K562 (cell line): ENCODE data around the gene RPTOR. TPM values are rescaled to one million over a fixed set of nuclear protein-coding genes. Genes with fewer than 3 reads are reported as not detected.
A peak's percentile ranks its signal among the peaks of the same experiment; 100 is the strongest.

Experiments used
- ATAC-seq: fragments of 200-7000 bp; cut with Tn5 transposase; 3 replicates; pipeline ENCODE4 v1.9.1; 2020; ENCODE audit warnings: moderate library complexity
- BruUV-seq: library from RNA; stranded (reverse); fragments of 400-500 nt; replicated peaks from 2 replicates; lab custom pipeline; 2021; lab: Mats Ljungman, UMichigan
- CTCF ChIA-PET: fragments of 300-600 bp; formaldehyde crosslinking; extraction: SDS; loops from one replicate; lab custom pipeline; 2021; ENCODE audit warnings: low intra/inter-chr PET ratio; lab: Yijun Ruan, JAX
- POLR2A ChIA-PET: fragments of 300-600, 350-650 bp; sonication (Branson Sonifier 250); formaldehyde crosslinking; extraction: SDS; loops from one replicate; lab custom pipeline; 2021; ENCODE audit warnings: antibody characterized with exemption, inconsistent platforms; lab: Yijun Ruan, JAX
- DNase-seq, 4 experiments: peaks; one replicate each; pipeline versions ENCODE4 v3.0.0 to v3.0.0-alpha.2; 2011 to 2018; ENCODE audit warnings: low spot score in 3 of 4, mixed read lengths in 3 of 4; ENCODE audit errors: extremely low read depth in 1 of 4
- FAIRE-seq: peaks from 2 replicates; lab custom pipeline; 2011; peaks lifted over from hg19 to GRCh38; lab: Jason Lieb, UNC
- H2AFZ ChIP-seq: 2 replicates; pipeline ENCODE4 v1.6.0; 2011; ENCODE audit warnings: low read depth, low read length, control low read depth, inconsistent platforms
- H3K27ac ChIP-seq: fragments of 200-600 bp; 3 replicates; pipeline ENCODE4 v1.8.0; 2011; ENCODE audit warnings: low read depth, mild to moderate bottlenecking, control low read depth, inconsistent platforms, low read length, moderate library complexity, mixed read lengths; ENCODE audit errors: extremely low read depth
- H3K27me3 ChIP-seq, 2 experiments: fragments of 300-600 bp in 1 of 2; 2 replicates in 1 of 2; 3 replicates in 1 of 2; pipeline versions ENCODE4 v1.6.0 to v1.8.0; 2011; ENCODE audit warnings: inconsistent platforms in 2 of 2, low read length in 2 of 2, mild to moderate bottlenecking in 1 of 2, mixed read lengths in 1 of 2, moderate library complexity in 1 of 2; ENCODE audit not compliant: control insufficient read depth in 2 of 2, insufficient read depth in 2 of 2
- H3K36me3 ChIP-seq: fragments of 300-600 bp; 3 replicates; pipeline ENCODE4 v1.8.0; 2011; ENCODE audit warnings: mild to moderate bottlenecking, low read length, inconsistent platforms; ENCODE audit not compliant: control insufficient read depth, insufficient read depth
- H3K4me1 ChIP-seq, 2 experiments: fragments of 200-600 bp in 1 of 2; replicated peaks in 1 of 2; 2 replicates in 1 of 2; 3 replicates in 1 of 2; pipeline versions ENCODE4 v1.5.1 to v1.8.0; 2011; ENCODE audit warnings: inconsistent platforms in 2 of 2, low read length in 2 of 2, mild to moderate bottlenecking in 1 of 2, mixed read lengths in 1 of 2, moderate library complexity in 1 of 2; ENCODE audit not compliant: control insufficient read depth in 2 of 2, insufficient read depth in 2 of 2
- H3K4me2 ChIP-seq: 2 replicates; pipeline ENCODE4 v1.6.1; 2011; ENCODE audit warnings: low read length, control low read depth, inconsistent platforms, mixed read lengths; ENCODE audit not compliant: insufficient read depth
- H3K4me3 ChIP-seq: fragments of 200-600 bp; sonication (generic), shearing (Covaris generic); 2 replicates; pipeline ENCODE4 v1.5.1; 2016; ENCODE audit warnings: control low read depth, inconsistent platforms
- H3K79me2 ChIP-seq: fragments of 200-600 bp; 3 replicates; pipeline ENCODE4 v1.8.0; 2011; ENCODE audit warnings: low read length, inconsistent platforms; ENCODE audit not compliant: control insufficient read depth, insufficient read depth
- H3K9ac ChIP-seq, 2 experiments: 2 replicates each; pipeline versions ENCODE4 v1.6.0 to v1.6.1; 2011; ENCODE audit warnings: low read depth in 2 of 2, low read length in 2 of 2, control low read depth in 1 of 2, inconsistent platforms in 1 of 2, mild to moderate bottlenecking in 1 of 2, mixed read lengths in 1 of 2; ENCODE audit not compliant: insufficient read depth in 1 of 2
- H3K9me1 ChIP-seq: one replicate; pipeline ENCODE4 v1.6.0; 2011; ENCODE audit warnings: inconsistent platforms, mild to moderate bottlenecking, low read length, moderate library complexity; ENCODE audit not compliant: control insufficient read depth, insufficient read depth
- H3K9me3 ChIP-seq: replicated peaks from 2 replicates; pipeline ENCODE4 v1.5.1; 2011; ENCODE audit warnings: low read depth, low read length, inconsistent platforms; ENCODE audit not compliant: control insufficient read depth, insufficient read depth
- H4K20me1 ChIP-seq: replicated peaks from 2 replicates; pipeline ENCODE4 v1.6.1; 2011; ENCODE audit warnings: low read length, inconsistent platforms, mixed read lengths; ENCODE audit not compliant: control insufficient read depth, insufficient read depth
- TAF9B ChIP-seq: fragments of 450-650 bp; IDR thresholded peaks from 2 replicates; pipeline ENCODE4 v1.6.1; 2018; ENCODE audit warnings: mild to moderate bottlenecking; ENCODE audit not compliant: partially characterized antibody
- TAL1 ChIP-seq: fragments of 450-650 bp; IDR thresholded peaks from 2 replicates; pipeline ENCODE4 v1.6.1; 2016; ENCODE audit warnings: mild to moderate bottlenecking
- TCF7 ChIP-seq: sonication (generic); IDR thresholded peaks from 2 replicates; pipeline ENCODE4 v1.6.1; 2016; ENCODE audit warnings: antibody characterized with exemption, borderline replicate concordance
- ZBTB33 ChIP-seq: sonication (generic); formaldehyde crosslinking; IDR thresholded peaks from 2 replicates; pipeline ENCODE4 v1.8.1; 2023; ENCODE audit warnings: mild to moderate bottlenecking, missing genetic modification reagents
- ZNF3 ChIP-seq: fragments of 250-450 bp; sonication (Bioruptor Pico); IDR thresholded peaks from 2 replicates; pipeline ENCODE4 v1.5.0; 2021; ENCODE audit warnings: mild to moderate bottlenecking, moderate library complexity
- ZNF395 ChIP-seq: fragments of 200-800 bp; sonication (Bioruptor generic); IDR thresholded peaks from 2 replicates; pipeline ENCODE4 v1.6.1; 2017; ENCODE audit warnings: missing genetic modification characterization, missing compliant biosample characterization
- ZNF764 ChIP-seq: fragments of 250-450 bp; sonication (Bioruptor Pico); IDR thresholded peaks from 2 replicates; pipeline ENCODE4 v1.4.0; 2020; ENCODE audit warnings: low read depth, mild to moderate bottlenecking, moderate library complexity
- WGBS: fragments of 100-300 bp; shearing (Covaris generic); methylation state at CpG from one replicate; pipeline ENCODE4 v1.1.6; 2016; ENCODE audit warnings: low coverage, mixed read lengths; ENCODE audit not compliant: insufficient coverage; ENCODE audit errors: missing lambda C conversion rate; 5-methylcytosine and 5-hydroxymethylcytosine counted together
- in situ Hi-C: fragments of 300-500 bp; cut with MboI; formaldehyde crosslinking; loops from 4 replicates; pipeline ENCODE4 v1.15.0; 2018; ENCODE audit warnings: inconsistent platforms, mixed read lengths
- intact Hi-C: fragments of 100-400 bp; cut with micrococcal nuclease; formaldehyde crosslinking; loops from 2 replicates; pipeline ENCODE4 v1.14.2; 2022
- polyA plus RNA-seq, 8 experiments: library from polyadenylated mRNA; depleted of rRNA in 4 of 8; stranded (reverse) in 5 of 8; unstranded in 3 of 8; fragments of >200 nt; fragmentation: Nextera tagmentation in 2 of 8; fragmentation: Illumina TruSeq in 1 of 8; extraction: Ambion mirVana in 2 of 8; extraction: Trizol in 1 of 8; gene quantifications; 2 replicates each; pipeline versions ENCODE4 v1.2.1 to v1.2.3, GENCODE V29; 2011 to 2014; ENCODE audit warnings: inconsistent platforms in 1 of 8, missing spikeins in 1 of 8
- total RNA-seq, 7 experiments: library from RNA; depleted of rRNA in 6 of 7; stranded (reverse); fragments of >200 nt in 6 of 7; fragmentation: Illumina TruSeq in 2 of 7; extraction: Trizol in 2 of 7; gene quantifications; 2 replicates each; pipeline versions ENCODE4 v1.2.1 to v1.2.3, GENCODE V29; 2011 to 2021; ENCODE audit warnings: low replicate concordance in 1 of 7
- TF ChIP-seq, protein P1 (sequence below): fragments of 450-650 bp; IDR thresholded peaks from 2 replicates; pipeline ENCODE4 v1.6.1; 2018; ENCODE audit not compliant: partially characterized antibody

The RPTOR gene
- total and polyA plus RNA-seq, 9 of the 15 experiments (the other 6 are each of a cell fraction or from before 2014, with no cell fraction given) = 0.24 to 54.1 (median 10.2) TPM

DNA sequence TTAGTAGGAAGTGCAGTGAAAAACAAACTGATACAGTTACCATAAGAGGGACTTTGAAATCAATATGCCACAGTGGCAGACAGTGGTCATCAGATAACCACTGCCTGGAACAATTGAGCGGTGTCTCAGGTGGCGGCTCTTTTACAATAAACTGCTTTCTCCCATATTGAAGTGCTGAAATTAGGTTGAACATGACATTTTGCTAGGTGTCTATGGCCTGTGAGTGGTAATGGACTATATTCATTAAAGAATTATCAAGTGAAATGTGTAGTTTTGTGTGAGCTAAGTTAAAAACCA lies 214.7 kb downstream of the RPTOR start:
- Histone ChIP-seq H3K27ac (no peak overlapping the region), H3K27me3 (no peaks in the 10 kb centered on the region), H3K4me3 (no peak overlapping the region), H2AFZ (no peak overlapping the region), H3K4me2 (no peak overlapping the region), H3K9me3 (no peaks in the 10 kb centered on the region), H3K4me1 (peaks cover 6 to 13% of the 10 kb centered on the region in 2 experiments; a peak in 3 of 5 replicates), H3K9ac (no peak overlapping the region), H3K36me3 (peaks cover 27% of the 10 kb centered on the region; the same call in 2 of the 3 replicates), H3K79me2 (no peaks in the 10 kb centered on the region), H4K20me1 (no peaks in the 10 kb centered on the region), H3K9me1 (peaks cover 3% of the 10 kb centered on the region)
- TF ChIP-seq ZBTB33 (CRISPR knock-in tag) (peak; percentile 47; the same call in 1 of the 2 replicates), ZNF764 (CRISPR knock-in tag) (no peak)
- no peak for DNase-seq
- BruUV-seq = no TSS peak
- in situ Hi-C loops (no loop called here), intact Hi-C loops (no loop called here)
- ATAC-seq = no peak
- WGBS = 59% methylated on average over 2 of the region's 2 CpGs
- FAIRE-seq = no peak
- POLR2A ChIA-PET = no interaction called here
- CTCF ChIA-PET = no interaction called here

- H2AFZ ChIP-seq = no peak overlapping the region
- H3K79me2 ChIP-seq = no peaks in the 10 kb centered on the region
- FAIRE-seq (no peak), ATAC-seq (no peak), DNase-seq (no peak)
- CTCF ChIA-PET = no interaction called here
- no peak overlapping the region for H3K4me3 ChIP-seq
- WGBS = 91% methylated on average over 9 of the region's 12 CpGs
- intact Hi-C loops = no loop called here
- BruUV-seq = no TSS peak
- H3K9me1 ChIP-seq = peaks cover 3% of the 10 kb centered on the region
- H3K27ac ChIP-seq = no peak overlapping the region
- H3K27me3 ChIP-seq = no peaks in the 10 kb centered on the region
- H4K20me1 ChIP-seq = no peaks in the 10 kb centered on the region
- no peaks in the 10 kb centered on the region for H3K9me3 ChIP-seq
- H3K4me2 ChIP-seq = no peak overlapping the region
- peaks cover 16% of the 10 kb centered on the region; the same call in 2 of the 3 replicates for H3K36me3 ChIP-seq
- peaks cover 3 to 10% of the 10 kb centered on the region in 2 experiments; a peak in 3 of 5 replicates for H3K4me1 ChIP-seq
- POLR2A ChIA-PET = no interaction called here
- in situ Hi-C loops = no loop called here
- H3K9ac ChIP-seq = no peak overlapping the region
- TF ChIP-seq TAF9B (no peak), TAL1 (no peak), ZNF3 (no peak), ZNF395 (CRISPR knock-in tag) (no peak), TCF7 (no peak)
- TF ChIP-seq, protein P1, sequence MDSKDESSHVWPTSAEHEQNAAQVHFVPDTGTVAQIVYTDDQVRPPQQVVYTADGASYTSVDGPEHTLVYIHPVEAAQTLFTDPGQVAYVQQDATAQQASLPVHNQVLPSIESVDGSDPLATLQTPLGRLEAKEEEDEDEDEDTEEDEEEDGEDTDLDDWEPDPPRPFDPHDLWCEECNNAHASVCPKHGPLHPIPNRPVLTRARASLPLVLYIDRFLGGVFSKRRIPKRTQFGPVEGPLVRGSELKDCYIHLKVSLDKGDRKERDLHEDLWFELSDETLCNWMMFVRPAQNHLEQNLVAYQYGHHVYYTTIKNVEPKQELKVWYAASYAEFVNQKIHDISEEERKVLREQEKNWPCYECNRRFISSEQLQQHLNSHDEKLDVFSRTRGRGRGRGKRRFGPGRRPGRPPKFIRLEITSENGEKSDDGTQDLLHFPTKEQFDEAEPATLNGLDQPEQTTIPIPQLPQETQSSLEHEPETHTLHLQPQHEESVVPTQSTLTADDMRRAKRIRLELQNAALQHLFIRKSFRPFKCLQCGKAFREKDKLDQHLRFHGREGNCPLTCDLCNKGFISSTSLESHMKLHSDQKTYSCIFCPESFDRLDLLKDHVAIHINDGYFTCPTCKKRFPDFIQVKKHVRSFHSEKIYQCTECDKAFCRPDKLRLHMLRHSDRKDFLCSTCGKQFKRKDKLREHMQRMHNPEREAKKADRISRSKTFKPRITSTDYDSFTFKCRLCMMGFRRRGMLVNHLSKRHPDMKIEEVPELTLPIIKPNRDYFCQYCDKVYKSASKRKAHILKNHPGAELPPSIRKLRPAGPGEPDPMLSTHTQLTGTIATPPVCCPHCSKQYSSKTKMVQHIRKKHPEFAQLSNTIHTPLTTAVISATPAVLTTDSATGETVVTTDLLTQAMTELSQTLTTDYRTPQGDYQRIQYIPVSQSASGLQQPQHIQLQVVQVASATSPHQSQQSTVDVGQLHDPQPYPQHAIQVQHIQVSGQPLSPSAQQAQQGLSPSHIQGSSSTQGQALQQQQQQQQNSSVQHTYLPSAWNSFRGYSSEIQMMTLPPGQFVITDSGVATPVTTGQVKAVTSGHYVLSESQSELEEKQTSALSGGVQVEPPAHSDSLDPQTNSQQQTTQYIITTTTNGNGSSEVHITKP = no peak
Measured at GRCh38 chr17:80760511-80760911, 215.9 kb downstream of the RPTOR start.
